A549 (cell line): Measurements from ENCODE around the gene TOP3A. TPM values are rescaled to one million over a fixed set of nuclear protein-coding genes. Genes with fewer than 3 reads are reported as not detected.

Experiments
- ATAC-seq, 2 experiments: fragments of 200-7000 bp in 1 of 2; fragments of >200 bp in 1 of 2; cut with Nextera tagmentation in 1 of 2; cut with Tn5 transposase in 1 of 2; 3 replicates each; pipeline versions ENCODE4 v1.8.0 to v1.9.1; 2018 to 2020; ENCODE audit warnings: mild to moderate bottlenecking in 1 of 2, moderate library complexity in 1 of 2
- CTCF ChIA-PET: fragments of 300-600 bp; sonication (Branson Sonifier 250); formaldehyde crosslinking; extraction: SDS; loops from one replicate; lab custom pipeline; 2021; ENCODE audit warnings: antibody characterized with exemption, inconsistent platforms; lab: Yijun Ruan, JAX
- POLR2A ChIA-PET: fragments of 350-600 bp; formaldehyde crosslinking; extraction: SDS; loops from one replicate; lab custom pipeline; 2021; ENCODE audit warnings: antibody characterized with exemption, inconsistent platforms; lab: Yijun Ruan, JAX
- DNase-seq, 2 experiments: peaks; one replicate each; pipeline versions ENCODE4 v3.0.0 to v3.0.0-alpha.2; 2011 to 2016; ENCODE audit warnings: low read depth in 1 of 2, low spot score in 1 of 2
- FAIRE-seq: peaks from 2 replicates; lab custom pipeline; 2011; peaks lifted over from hg19 to GRCh38; lab: Jason Lieb, UNC
- H3K27ac ChIP-seq, 2 experiments: fragments of >200 bp; sonication (Bioruptor Twin); formaldehyde crosslinking; 3 replicates each; pipeline ENCODE4 v1.5.1; 2016 to 2017
- H3K4me1 ChIP-seq: fragments of >200 bp; sonication (Bioruptor Twin); formaldehyde crosslinking; 3 replicates; pipeline ENCODE4 v1.6.1; 2016
- H3K4me2 ChIP-seq: fragments of >200 bp; sonication (Bioruptor Twin); formaldehyde crosslinking; 3 replicates; pipeline ENCODE4 v1.6.1; 2016
- H3K4me3 ChIP-seq: fragments of >200 bp; sonication (Bioruptor Twin); formaldehyde crosslinking; 3 replicates; pipeline ENCODE4 v1.5.1; 2016
- H3K9me3 ChIP-seq: fragments of >200 bp; sonication (Bioruptor Twin); formaldehyde crosslinking; 3 replicates; pipeline ENCODE4 v1.6.1; 2016
- CBX2 ChIP-seq: fragments of 200-600 bp; sonication (generic); IDR thresholded peaks from 2 replicates; pipeline ENCODE4 v1.6.1; 2016; ENCODE audit warnings: low read depth, mild to moderate bottlenecking, borderline replicate concordance
- CEBPB ChIP-seq, 2 experiments: fragments of >200 bp in 1 of 2; sonication (Bioruptor Twin) in 1 of 2; formaldehyde crosslinking in 1 of 2; IDR thresholded peaks; 2 replicates each; pipeline ENCODE4 v1.6.1; 2012 to 2016
- CHD4 ChIP-seq: fragments of 200-600 bp; sonication (generic); IDR thresholded peaks from 2 replicates; pipeline ENCODE4 v1.6.1; 2016; ENCODE audit warnings: antibody characterized with exemption, mild to moderate bottlenecking, borderline replicate concordance
- CTCF ChIP-seq: fragments of >200 bp; sonication (Bioruptor Twin); formaldehyde crosslinking; IDR thresholded peaks from 3 replicates; pipeline ENCODE4 v1.5.1; 2016
- E2F6 ChIP-seq: IDR thresholded peaks from 2 replicates; pipeline ENCODE4 v1.6.1; 2012; ENCODE audit warnings: low read depth, borderline replicate concordance
- EHF ChIP-seq: fragments of 250-450 bp; sonication (Bioruptor Pico); IDR thresholded peaks from 2 replicates; pipeline ENCODE4 v1.5.0; 2020; ENCODE audit warnings: mild to moderate bottlenecking
- ESRRA ChIP-seq: fragments of 150-350 bp; IDR thresholded peaks from 2 replicates; pipeline ENCODE4 v1.6.1; 2014; ENCODE audit warnings: mild to moderate bottlenecking, low read length, borderline replicate concordance
- FOSB ChIP-seq: fragments of 250-450 bp; sonication (Bioruptor Pico); IDR thresholded peaks from 2 replicates; pipeline ENCODE4 v1.5.0; 2020; ENCODE audit warnings: mild to moderate bottlenecking, moderate library complexity
- FOSL2 ChIP-seq, 2 experiments: fragments of 450-650 bp in 1 of 2; fragments of >200 bp in 1 of 2; sonication (Bioruptor Twin) in 1 of 2; formaldehyde crosslinking; IDR thresholded peaks; 2 replicates each; pipeline versions ENCODE4 v1.5.0 to v1.6.1; 2016 to 2020; ENCODE audit warnings: mild to moderate bottlenecking in 1 of 2, moderate library complexity in 1 of 2
- FOXS1 ChIP-seq: fragments of 250-450 bp; sonication (Bioruptor Pico); IDR thresholded peaks from 2 replicates; pipeline ENCODE4 v1.5.0; 2020; ENCODE audit warnings: mild to moderate bottlenecking, moderate library complexity
- GATA3 ChIP-seq: IDR thresholded peaks from 2 replicates; pipeline ENCODE4 v1.6.1; 2012; ENCODE audit warnings: borderline replicate concordance
- HDAC2 ChIP-seq: fragments of 200-600 bp; sonication (generic); IDR thresholded peaks from 2 replicates; pipeline ENCODE4 v1.6.1; 2016
- HEYL ChIP-seq: fragments of 250-450 bp; sonication (Bioruptor Pico); IDR thresholded peaks from 2 replicates; pipeline ENCODE4 v1.8.0; 2021; ENCODE audit warnings: mild to moderate bottlenecking, moderate library complexity
- HOXB13 ChIP-seq: fragments of 250-450 bp; sonication (Bioruptor Pico); IDR thresholded peaks from 2 replicates; pipeline ENCODE4 v1.5.0; 2020; ENCODE audit warnings: low read depth, mild to moderate bottlenecking, moderate library complexity
- JUN ChIP-seq, 2 experiments: fragments of >200 bp; sonication (Bioruptor Twin); formaldehyde crosslinking; IDR thresholded peaks; 2 replicates in 1 of 2; 3 replicates in 1 of 2; pipeline ENCODE4 v1.6.1; 2016 to 2017
- KDM5A ChIP-seq: fragments of 200-600 bp; sonication (generic); IDR thresholded peaks from 2 replicates; pipeline ENCODE4 v1.6.1; 2016; ENCODE audit warnings: antibody characterized with exemption, mild to moderate bottlenecking
- MAZ ChIP-seq: fragments of 150-350 bp; IDR thresholded peaks from 2 replicates; pipeline ENCODE4 v1.6.1; 2014; ENCODE audit warnings: antibody characterized with exemption, low read depth, low read length, borderline replicate concordance
- NFE2L2 ChIP-seq: fragments of 150-350 bp; conservative IDR thresholded peaks from 2 replicates; pipeline ENCODE4 v1.6.1; 2014; ENCODE audit warnings: low read length
- NR3C1 ChIP-seq: fragments of >200 bp; sonication (Bioruptor Twin); formaldehyde crosslinking; IDR thresholded peaks from 3 replicates; pipeline ENCODE4 v1.6.1; 2017
- PHF8 ChIP-seq: fragments of 200-600 bp; sonication (generic); IDR thresholded peaks from 2 replicates; pipeline ENCODE4 v1.6.1; 2016; ENCODE audit warnings: low read depth, mild to moderate bottlenecking, antibody characterized with exemption, moderate library complexity, borderline replicate concordance
- POLR2A ChIP-seq: IDR thresholded peaks from 2 replicates; pipeline ENCODE4 v1.6.1; 2012; ENCODE audit warnings: mild to moderate bottlenecking, low read length
- RAD21 ChIP-seq, 2 experiments: fragments of >200 bp in 1 of 2; sonication (Bioruptor Twin) in 1 of 2; formaldehyde crosslinking in 1 of 2; IDR thresholded peaks in 1 of 2; conservative IDR thresholded peaks in 1 of 2; 2 replicates in 1 of 2; 3 replicates in 1 of 2; pipeline ENCODE4 v1.6.1; 2012 to 2018; ENCODE audit warnings: inconsistent platforms in 1 of 2
- RCOR1 ChIP-seq: fragments of 150-350 bp; IDR thresholded peaks from 2 replicates; pipeline ENCODE4 v1.6.1; 2014; ENCODE audit warnings: antibody characterized with exemption, low read length, low read depth
- REST ChIP-seq: fragments of 200-600 bp; sonication (generic); IDR thresholded peaks from 2 replicates; pipeline ENCODE4 v1.6.1; 2016; ENCODE audit warnings: antibody characterized with exemption, mild to moderate bottlenecking, moderate library complexity
- RNF2 ChIP-seq: fragments of 200-600 bp; sonication (generic); IDR thresholded peaks from 2 replicates; pipeline ENCODE4 v1.6.1; 2016; ENCODE audit warnings: low read depth, mild to moderate bottlenecking, antibody characterized with exemption, moderate library complexity, borderline replicate concordance
- TFCP2L1 ChIP-seq: fragments of 250-450 bp; sonication (Bioruptor Pico); IDR thresholded peaks from 2 replicates; pipeline ENCODE4 v1.5.0; 2021; ENCODE audit warnings: mild to moderate bottlenecking
- ZC3H11A ChIP-seq: fragments of 450-650 bp; IDR thresholded peaks from 2 replicates; pipeline ENCODE4 v1.6.1; 2014; ENCODE audit warnings: antibody characterized with exemption, mild to moderate bottlenecking
- ZNF302 ChIP-seq: fragments of 250-450 bp; sonication (Bioruptor Pico); IDR thresholded peaks from 2 replicates; pipeline ENCODE4 v1.9.0; 2021; ENCODE audit warnings: inconsistent platforms, mild to moderate bottlenecking, moderate library complexity
- WGBS: methylation state at CpG from one replicate; pipeline ENCODE4 v1.1.6; 2017; ENCODE audit errors: missing lambda C conversion rate; 5-methylcytosine and 5-hydroxymethylcytosine counted together
- polyA plus RNA-seq, 4 experiments: library from polyadenylated mRNA; depleted of rRNA in 3 of 4; stranded (reverse); fragments of >200 nt; fragmentation: RNase III in 1 of 4; extraction: RNeasy Plus Mini Kit Qiagen cat#74134 plus additional on column Dnase treatment in 1 of 4; gene quantifications; 2 replicates in 3 of 4; 3 replicates in 1 of 4; pipeline ENCODE4 v1.2.3, GENCODE V29; 2011 to 2017

TOP3A gene
- polyA plus RNA-seq, 2 of the 4 experiments (the other 2 are of a cell fraction), result 29.0 to 29.3 TPM

GRCh38 chr17:18327556-18327955 lies 12.8 kb upstream of the TOP3A start:
- no peaks in the 10 kb centered on the region for H3K4me1 ChIP-seq
- no peak overlapping the region for H3K27ac ChIP-seq
- no peak for TF ChIP-seq CTCF
- TF ChIP-seq E2F6, result no peak
- TF ChIP-seq NFE2L2, result no peak
- TF ChIP-seq CEBPB (IDR thresholded peaks at IDR 0.05), result no peak
- no peak for TF ChIP-seq RNF2
- TF ChIP-seq MAZ, result no peak
- TF ChIP-seq CBX2, result no peak
- TF ChIP-seq JUN (IDR thresholded peaks at IDR 0.05), result no peak
- TF ChIP-seq HEYL (CRISPR knock-in tag), result no peak
- no peak for TF ChIP-seq PHF8
- TF ChIP-seq ZNF302, result no peak
- TF ChIP-seq NR3C1, result no peak
- TF ChIP-seq FOSL2 (IDR thresholded peaks at IDR 0.05), result no peak
- no peak for TF ChIP-seq FOSL2 (CRISPR knock-in tag; IDR thresholded peaks at IDR 0.05)
- TF ChIP-seq HOXB13 (CRISPR knock-in tag), result no peak
- TF ChIP-seq GATA3, result no peak
- no peak for TF ChIP-seq KDM5A
- TF ChIP-seq ESRRA, result no peak
- no peak for TF ChIP-seq POLR2A
- TF ChIP-seq REST, result no peak
- no peak for TF ChIP-seq HDAC2
- ATAC-seq (no peak), DNase-seq (no peak), FAIRE-seq (no peak)
- H3K9me3 ChIP-seq, result no peaks in the 10 kb centered on the region
- ChIA-PET POLR2A (no interaction called here), CTCF (interaction anchor here (0.7 to 2.7 kb wide), 4 partner anchors 7 to 79 kb away, joined by 3 to 15 read pairs (median 3); no protein-coding TSS in a partner anchor)
- H3K4me3 ChIP-seq, result no peak overlapping the region
- no peak overlapping the region for H3K4me2 ChIP-seq
- 97% methylated on average over 10 of the region's 10 CpGs for WGBS

GRCh38 chr17:18327093-18327492 lies 12.3 kb upstream of the TOP3A start:
- WGBS, result 90% methylated on average over 2 of the region's 2 CpGs
- no peaks in the 10 kb centered on the region for H3K4me1 ChIP-seq
- ChIA-PET POLR2A (no interaction called here), CTCF (interaction anchor here (1.3 kb wide), 1 partner anchor 13 kb away, joined by 3 read pairs; no protein-coding TSS in a partner anchor)
- no peak overlapping the region for H3K4me2 ChIP-seq
- FAIRE-seq, result no peak
- no peak overlapping the region for H3K27ac ChIP-seq
- H3K9me3 ChIP-seq, result no peaks in the 10 kb centered on the region
- ATAC-seq, result no peak
- TF ChIP-seq FOSB (no peak), TFCP2L1 (CRISPR knock-in tag) (no peak), FOXS1 (no peak), RCOR1 (no peak), CHD4 (no peak), ZC3H11A (no peak), ESRRA (no peak), EHF (CRISPR knock-in tag) (no peak), FOSL2 (IDR thresholded peaks at IDR 0.05) (no peak), FOSL2 (CRISPR knock-in tag; IDR thresholded peaks at IDR 0.05) (no peak), RAD21 (conservative IDR thresholded peaks at IDR 0.05 in 1 of 2, IDR thresholded peaks at IDR 0.05 in 1 of 2) (no peak), RNF2 (no peak)
- TF ChIP-seq, all 56 proteins: peak for 0
- no peak overlapping the region for H3K4me3 ChIP-seq
- no peak for DNase-seq
